ENCODE results near the gene TIMM44. TPM values are rescaled to one million over a fixed set of nuclear protein-coding genes. Genes with fewer than 3 reads are reported as not detected.
A peak's percentile ranks its signal among the peaks of the same experiment; 100 is the strongest.

TIMM44 gene
- total RNA-seq, 1 experiment from 2014 or later = 114 TPM

- Histone ChIP-seq H3K4ac (ENCODE audit: low read depth, low read length) (no peak overlapping the region), H4K8ac (replicated peaks; ENCODE audit: insufficient read length, low read depth, low read length) (no peak overlapping the region), H2AK5ac (ENCODE audit: insufficient read length, low read length) (no peak overlapping the region), H4K20me1 (ENCODE audit: control insufficient read depth, insufficient read depth, insufficient read length) (no peaks in the 10 kb centered on the region), H3K4me2 (ENCODE audit: insufficient read depth, insufficient read length, low read length) (no peak overlapping the region), H3K27me3 (ENCODE audit: insufficient read depth, low read length) (no peaks in the 10 kb centered on the region), H3K14ac (ENCODE audit: insufficient read depth, low read length) (no peak overlapping the region), H3K23me2 (ENCODE audit: insufficient read length, low read depth, low read length, poor library complexity, severe bottlenecking) (peaks cover 3% of the 10 kb centered on the region), H3K9me3 (ENCODE audit: control insufficient read depth, low read depth, low read length) (no peaks in the 10 kb centered on the region), H2BK20ac (ENCODE audit: low read depth, low read length, poor library complexity, severe bottlenecking) (no peak overlapping the region), H3K79me1 (ENCODE audit: insufficient read depth, low read depth, low read length, poor library complexity, severe bottlenecking) (no peaks in the 10 kb centered on the region), H3K18ac (ENCODE audit: insufficient read length, low read depth, low read length) (no peak overlapping the region), H2BK15ac (ENCODE audit: low read depth, low read length) (no peak overlapping the region), H3K4me1 (ENCODE audit: insufficient read depth, low read length) (no peaks in the 10 kb centered on the region), H4K91ac (ENCODE audit: insufficient read length, low read depth, low read length) (no peak overlapping the region), H2BK12ac (ENCODE audit: insufficient read length, low read depth, low read length) (no peak overlapping the region), H3K56ac (ENCODE audit: insufficient read length, low read depth, low read length) (no peak overlapping the region), H3K27ac (ENCODE audit: insufficient read length, low read depth, low read length) (no peak overlapping the region), H3T11ph (ENCODE audit: low read length) (no peak overlapping the region), H3K23ac (ENCODE audit: insufficient read length, low read depth, low read length) (no peak overlapping the region), H2BK5ac (ENCODE audit: insufficient read length, low read length) (no peak overlapping the region), H2AFZ (ENCODE audit: low read length) (no peak overlapping the region), H3K79me2 (ENCODE audit: insufficient read depth, low read length) (no peaks in the 10 kb centered on the region), H3K9ac (ENCODE audit: extremely low read depth, insufficient read length, low read length) (no peak overlapping the region), H2BK120ac (ENCODE audit: low read depth, low read length, poor library complexity, severe bottlenecking) (no peak overlapping the region), H4K5ac (ENCODE audit: insufficient read length, low read depth, low read length) (no peak overlapping the region)
- peak overlapping the region in 1 of 3 experiments; percentile 57; a peak in 1 of 7 replicates for H3K27ac Mint-ChIP-seq
- no peak overlapping the region for H3K4me3 Mint-ChIP-seq
- no CpG with 5 or more reads among the region's 2 CpGs for WGBS (ENCODE audit: extremely low coverage, insufficient read length, low lambda C conversion rate)
- no peaks in the 10 kb centered on the region for H3K36me3 Mint-ChIP-seq (ENCODE audit: insufficient read depth in 1 of 3, low read depth in 3 of 3)
- peaks cover 4 to 7% of the 10 kb centered on the region in 2 experiments for H3K4me1 Mint-ChIP-seq
- no peak for TF ChIP-seq CTCF (conservative IDR thresholded peaks at IDR 0.05)
- peaks cover 5 to 10% of the 10 kb centered on the region in 2 experiments; a peak in 3 of 5 replicates for H3K9me3 Mint-ChIP-seq
- peaks cover 21% of the 10 kb centered on the region for H3K27me3 Mint-ChIP-seq (ENCODE audit: low read depth)
- DNase-seq = no peak
Observed at GRCh38 chr19:7883796-7884570, 59.5 kb downstream of the TIMM44 start.
